IPS-NIHi11 (cell line): ENCODE data around the gene OSBPL10.

Experiments
- DNase-seq: peaks from one replicate; pipeline ENCODE4 v3.0.0; 2012; ENCODE audit warnings: mixed read lengths, low spot score

The OSBPL10 gene

GRCh38 chr3:31851278-31851677, 129.8 kb downstream of the OSBPL10 start:
- DNase-seq: no peak

- DNase-seq: no peak
These were observed 132.2 kb downstream of the OSBPL10 start for GRCh38 chr3:31848911-31849310.

GRCh38 chr3:31848163-31848818, 132.8 kb downstream of the OSBPL10 start:
- DNase-seq: no peak

- no peak for DNase-seq
These were observed 133.3 kb downstream of the OSBPL10 start for GRCh38 chr3:31847760-31848159.

- no peak for DNase-seq
These were observed 139.5 kb downstream of the OSBPL10 start for GRCh38 chr3:31841515-31841914.

GRCh38 chr3:31840252-31840651, 140.8 kb downstream of the OSBPL10 start:
- no peak for DNase-seq

GRCh38 chr3:31839144-31839917, 141.7 kb downstream of the OSBPL10 start:
- DNase-seq: no peak

- DNase-seq: no peak
These were observed 144.7 kb downstream of the OSBPL10 start for GRCh38 chr3:31836131-31837075.

- DNase-seq: no peak
These were observed 147.5 kb downstream of the OSBPL10 start for GRCh38 chr3:31833391-31834190.

GRCh38 chr3:31832551-31832950, 148.5 kb downstream of the OSBPL10 start:
- DNase-seq: no peak

- DNase-seq: no peak
These were observed 149.5 kb downstream of the OSBPL10 start for GRCh38 chr3:31831591-31831990.

GRCh38 chr3:31829826-31830426, 151.1 kb downstream of the OSBPL10 start:
- DNase-seq: no peak

GRCh38 chr3:31829010-31829409, 152.1 kb downstream of the OSBPL10 start:
- DNase-seq: no peak

- DNase-seq: no peak
These were observed 153.1 kb downstream of the OSBPL10 start for GRCh38 chr3:31828007-31828406.

- no peak for DNase-seq
These were observed 157.9 kb downstream of the OSBPL10 start for GRCh38 chr3:31823184-31823583.

GRCh38 chr3:31821118-31821517, 159.9 kb downstream of the OSBPL10 start:
- no peak for DNase-seq

- DNase-seq: no peak
These were observed 161.6 kb downstream of the OSBPL10 start for GRCh38 chr3:31819441-31819840.

- no peak for DNase-seq
These were observed 163.6 kb downstream of the OSBPL10 start for GRCh38 chr3:31817411-31817966.

- DNase-seq: no peak
These were observed 165.2 kb downstream of the OSBPL10 start for GRCh38 chr3:31815631-31816440.

- no peak for DNase-seq
These were observed 166.1 kb downstream of the OSBPL10 start for GRCh38 chr3:31815006-31815405.
